HEK293 (cell line): ENCODE measurements around the gene MLH1.

ENCODE experiments used
- ATF2 ChIP-seq: fragments of 450-650 bp; formaldehyde crosslinking; IDR thresholded peaks from 2 replicates; pipeline ENCODE4 v1.5.1; 2016; ENCODE audit warnings: missing biosample characterization, missing genetic modification characterization, low read depth
- HIC1 ChIP-seq: fragments of 450-650 bp; formaldehyde crosslinking; IDR thresholded peaks from 2 replicates; pipeline ENCODE4 v1.5.1; 2016; ENCODE audit warnings: missing biosample characterization, missing genetic modification characterization
- KLF16 ChIP-seq: fragments of 450-650 bp; formaldehyde crosslinking; IDR thresholded peaks from 2 replicates; pipeline ENCODE4 v1.5.1; 2017; ENCODE audit warnings: missing biosample characterization, missing genetic modification characterization
- OSR2 ChIP-seq: fragments of 450-650 bp; formaldehyde crosslinking; IDR thresholded peaks from 2 replicates; pipeline ENCODE4 v1.5.1; 2016; ENCODE audit warnings: missing biosample characterization, missing genetic modification characterization
- PRDM4 ChIP-seq: fragments of 450-650 bp; formaldehyde crosslinking; IDR thresholded peaks from 2 replicates; pipeline ENCODE4 v1.5.1; 2017; ENCODE audit warnings: missing biosample characterization, missing genetic modification characterization
- TRIM28 ChIP-seq: IDR thresholded peaks from 2 replicates; pipeline ENCODE4 v1.6.1; 2011; ENCODE audit warnings: low read length, control low read depth, borderline replicate concordance
- TSHZ1 ChIP-seq: fragments of 450-650 bp; formaldehyde crosslinking; IDR thresholded peaks from 2 replicates; pipeline ENCODE4 v1.5.1; 2016; ENCODE audit warnings: missing biosample characterization, missing genetic modification characterization, borderline replicate concordance
- ZBTB1 ChIP-seq: fragments of 450-650 bp; formaldehyde crosslinking; IDR thresholded peaks from 2 replicates; pipeline ENCODE4 v1.5.1; 2016; ENCODE audit warnings: missing biosample characterization, missing genetic modification characterization
- ZBTB11 ChIP-seq: fragments of 450-650 bp; formaldehyde crosslinking; conservative IDR thresholded peaks from 2 replicates; pipeline ENCODE4 v1.5.1; 2016; ENCODE audit warnings: low read depth, missing biosample characterization, missing genetic modification characterization
- ZFHX2 ChIP-seq: fragments of 450-650 bp; formaldehyde crosslinking; conservative IDR thresholded peaks from 2 replicates; pipeline ENCODE4 v1.5.1; 2016; ENCODE audit warnings: missing biosample characterization, missing genetic modification characterization
- ZFP3 ChIP-seq: fragments of 450-650 bp; formaldehyde crosslinking; IDR thresholded peaks from 2 replicates; pipeline ENCODE4 v1.5.1; 2016; ENCODE audit warnings: low read depth, missing biosample characterization, missing genetic modification characterization
- ZNF157 ChIP-seq: fragments of 450-650 bp; formaldehyde crosslinking; IDR thresholded peaks from 2 replicates; pipeline ENCODE4 v1.5.1; 2016; ENCODE audit warnings: missing biosample characterization, missing genetic modification characterization
- ZNF214 ChIP-seq: fragments of 450-650 bp; formaldehyde crosslinking; IDR thresholded peaks from 2 replicates; pipeline ENCODE4 v1.5.1; 2017; ENCODE audit warnings: missing biosample characterization, mild to moderate bottlenecking, missing genetic modification characterization, borderline replicate concordance
- ZNF362 ChIP-seq: fragments of 450-650 bp; formaldehyde crosslinking; IDR thresholded peaks from 2 replicates; pipeline ENCODE4 v1.5.1; 2016; ENCODE audit warnings: missing biosample characterization, missing genetic modification characterization
- ZNF513 ChIP-seq: fragments of 450-650 bp; IDR thresholded peaks from 2 replicates; pipeline ENCODE4 v1.5.1; 2018; ENCODE audit warnings: missing biosample characterization, missing genetic modification characterization
- ZNF747 ChIP-seq: fragments of 450-650 bp; formaldehyde crosslinking; IDR thresholded peaks from 2 replicates; pipeline ENCODE4 v1.5.1; 2016; ENCODE audit warnings: missing biosample characterization, missing genetic modification characterization
- ZNF777 ChIP-seq: fragments of 450-650 bp; formaldehyde crosslinking; IDR thresholded peaks from 2 replicates; pipeline ENCODE4 v1.5.1; 2017; ENCODE audit warnings: missing biosample characterization, missing genetic modification characterization, borderline replicate concordance
- ZNF785 ChIP-seq: fragments of 450-650 bp; formaldehyde crosslinking; IDR thresholded peaks from 2 replicates; pipeline ENCODE4 v1.5.1; 2016; ENCODE audit warnings: missing biosample characterization, missing genetic modification characterization
- ZSCAN18 ChIP-seq: fragments of 450-650 bp; formaldehyde crosslinking; IDR thresholded peaks from 2 replicates; pipeline ENCODE4 v1.5.1; 2016; ENCODE audit warnings: missing biosample characterization, missing genetic modification characterization
- ZSCAN30 ChIP-seq: fragments of 450-650 bp; IDR thresholded peaks from 2 replicates; pipeline ENCODE4 v1.5.1; 2018; ENCODE audit warnings: missing biosample characterization, mild to moderate bottlenecking, missing genetic modification characterization, moderate library complexity

MLH1 gene

GRCh38 chr3:36993326-36994283, at the start of gene MLH1 (continued):
- TF ChIP-seq OSR2 (tag by site-specific recombination) (peak; percentile 69), HIC1 (tag by site-specific recombination) (peak; percentile 76), ATF2 (tag by site-specific recombination) (peak; percentile 58; the same call in 1 of the 2 replicates), ZBTB11 (tag by site-specific recombination) (peak; percentile 31; the same call in 1 of the 2 replicates), ZNF157 (no peak), ZNF362 (tag by site-specific recombination) (no peak), ZSCAN30 (tag by site-specific recombination) (no peak), TRIM28 (no peak), ZSCAN18 (tag by site-specific recombination) (no peak), ZNF785 (tag by site-specific recombination) (no peak), ZNF513 (no peak), ZFP3 (tag by site-specific recombination) (no peak), KLF16 (tag by site-specific recombination) (no peak; the same call in 1 of the 2 replicates), ZNF214 (tag by site-specific recombination) (no peak), ZFHX2 (tag by site-specific recombination) (no peak), PRDM4 (tag by site-specific recombination) (no peak), ZBTB1 (tag by site-specific recombination) (no peak), ZNF777 (no peak), ZNF747 (tag by site-specific recombination) (no peak), TSHZ1 (tag by site-specific recombination) (no peak)
